GM23338 (cell line): ENCODE results near the gene IL1RL1. TPM values are rescaled to one million over a fixed set of nuclear protein-coding genes. Genes with fewer than 3 reads are reported as not detected.

Experiments
- ATAC-seq: fragments of 200-7000 bp; cut with Tn5 transposase; 3 replicates; pipeline ENCODE4 v1.9.1; 2020
- DNase-seq: peaks from one replicate; pipeline ENCODE4 v3.0.0-alpha.2; 2015; ENCODE audit warnings: low spot score
- H2AFZ ChIP-seq: fragments of 200-600 bp; sonication (generic); 2 replicates; pipeline ENCODE4 v1.8.0; 2016; ENCODE audit warnings: antibody characterized with exemption, mild to moderate bottlenecking, moderate library complexity
- H3F3A ChIP-seq: fragments of 200-600 bp; sonication (generic); replicated peaks from 2 replicates; pipeline ENCODE4 v1.8.0; 2017; ENCODE audit warnings: antibody characterized with exemption, mixed run types, low read depth
- H3K27ac ChIP-seq: fragments of 200-600 bp; sonication (generic); 2 replicates; pipeline ENCODE4 v1.6.1; 2016; ENCODE audit warnings: low read depth
- H3K27me3 ChIP-seq: fragments of 200-600 bp; sonication (generic); 2 replicates; pipeline ENCODE4 v1.8.0; 2016; ENCODE audit warnings: mild to moderate bottlenecking, mixed run types, moderate library complexity; ENCODE audit not compliant: insufficient read depth
- H3K36me3 ChIP-seq: fragments of 200-600 bp; sonication (generic); 2 replicates; pipeline ENCODE4 v1.8.0; 2016; ENCODE audit warnings: mild to moderate bottlenecking; ENCODE audit not compliant: insufficient read depth
- H3K4me1 ChIP-seq: fragments of 200-600 bp; sonication (generic); 2 replicates; pipeline ENCODE4 v1.8.0; 2016; ENCODE audit warnings: mild to moderate bottlenecking, moderate library complexity; ENCODE audit not compliant: insufficient read depth
- H3K4me2 ChIP-seq: fragments of 200-600 bp; sonication (generic); 2 replicates; pipeline ENCODE4 v1.7.1; 2017; ENCODE audit warnings: mixed run types
- H3K4me3 ChIP-seq: fragments of 200-600 bp; sonication (generic); 2 replicates; pipeline ENCODE4 v1.6.1; 2016; ENCODE audit warnings: mixed run types
- H3K79me2 ChIP-seq: fragments of 200-600 bp; sonication (generic); replicated peaks from 2 replicates; pipeline ENCODE4 v1.8.0; 2017; ENCODE audit warnings: mild to moderate bottlenecking; ENCODE audit not compliant: insufficient read depth
- H3K9me2 ChIP-seq: fragments of 200-600 bp; sonication (generic); 2 replicates; pipeline ENCODE4 v1.8.0; 2017; ENCODE audit not compliant: insufficient read depth
- H4K20me1 ChIP-seq: fragments of 200-600 bp; sonication (generic); replicated peaks from 2 replicates; pipeline ENCODE4 v1.8.0; 2017; ENCODE audit warnings: mild to moderate bottlenecking; ENCODE audit not compliant: insufficient read depth
- H3K27ac Mint-ChIP-seq: 2 replicates; pipeline ENCODE4 v1.8.0; 2020; ENCODE audit warnings: inconsistent platforms, mild to moderate bottlenecking, moderate library complexity, mixed read lengths
- H3K27me3 Mint-ChIP-seq: 3 replicates; pipeline ENCODE4 v1.8.0; 2022; ENCODE audit warnings: low read depth, mild to moderate bottlenecking, moderate library complexity, mixed read lengths, inconsistent platforms; ENCODE audit not compliant: insufficient read depth, poor library complexity
- H3K36me3 Mint-ChIP-seq: 3 replicates; pipeline ENCODE4 v1.8.0; 2021; ENCODE audit warnings: low read depth, mild to moderate bottlenecking, inconsistent platforms, moderate library complexity, mixed read lengths
- H3K4me1 Mint-ChIP-seq: 3 replicates; pipeline ENCODE4 v1.8.0; 2020; ENCODE audit warnings: mild to moderate bottlenecking, inconsistent platforms, mixed read lengths
- H3K4me3 Mint-ChIP-seq: 3 replicates; pipeline ENCODE4 v1.8.0; 2021; ENCODE audit warnings: moderate library complexity, mild to moderate bottlenecking, inconsistent platforms, mixed read lengths
- H3K9me3 Mint-ChIP-seq: 3 replicates; pipeline ENCODE4 v1.8.0; 2020; ENCODE audit warnings: moderate library complexity, mild to moderate bottlenecking, inconsistent platforms, mixed read lengths
- CREB1 ChIP-seq: fragments of 250-450 bp; sonication (Bioruptor Pico); IDR thresholded peaks from 2 replicates; pipeline ENCODE4 v1.5.0; 2020; ENCODE audit warnings: low read depth, mild to moderate bottlenecking, moderate library complexity
- CTCF ChIP-seq, 2 experiments: fragments of 200-600 bp in 1 of 2; sonication (generic) in 1 of 2; conservative IDR thresholded peaks; 2 replicates each; pipeline versions ENCODE4 v1.5.1 to v1.6.1; 2016 to 2017; ENCODE audit warnings: antibody characterized with exemption in 2 of 2, low read depth in 2 of 2, mild to moderate bottlenecking in 2 of 2, moderate library complexity in 1 of 2
- ETS1 ChIP-seq: IDR thresholded peaks from 2 replicates; pipeline ENCODE4 v1.6.1; 2016; ENCODE audit warnings: antibody characterized with exemption
- EZH2 ChIP-seq: fragments of 200-600 bp; sonication (generic); IDR thresholded peaks from one replicate; pipeline ENCODE4 v1.8.0; 2017; ENCODE audit warnings: antibody characterized with exemption, mild to moderate bottlenecking, low read depth; ENCODE audit not compliant: unreplicated experiment
- EZH2phosphoT487 ChIP-seq: fragments of 200-600 bp; sonication (generic); IDR thresholded peaks from one replicate; pipeline ENCODE4 v1.8.1; 2018; ENCODE audit warnings: antibody characterized with exemption; ENCODE audit not compliant: unreplicated experiment
- JUNB ChIP-seq: IDR thresholded peaks from one replicate; pipeline ENCODE4 v1.6.1; 2016; ENCODE audit warnings: antibody characterized with exemption; ENCODE audit not compliant: unreplicated experiment
- NANOG ChIP-seq: IDR thresholded peaks from 2 replicates; pipeline ENCODE4 v1.6.1; 2016; ENCODE audit warnings: antibody characterized with exemption, borderline replicate concordance
- REST ChIP-seq: IDR thresholded peaks from one replicate; pipeline ENCODE4 v1.6.1; 2018; ENCODE audit warnings: antibody characterized with exemption; ENCODE audit not compliant: unreplicated experiment
- STAT1 ChIP-seq: IDR thresholded peaks from one replicate; pipeline ENCODE4 v1.6.1; 2016; ENCODE audit warnings: antibody characterized with exemption; ENCODE audit not compliant: unreplicated experiment
- ZNF114 ChIP-seq: fragments of 250-450 bp; sonication (Bioruptor Pico); IDR thresholded peaks from 2 replicates; pipeline ENCODE4 v1.5.0; 2020; ENCODE audit warnings: mild to moderate bottlenecking, moderate library complexity
- ZNF331 ChIP-seq: fragments of 250-450 bp; sonication (Bioruptor Pico); IDR thresholded peaks from 2 replicates; pipeline ENCODE4 v1.5.0; 2020; ENCODE audit warnings: low read depth, mild to moderate bottlenecking, moderate library complexity
- ZNF462 ChIP-seq: fragments of 250-450 bp; sonication (Bioruptor Pico); IDR thresholded peaks from 2 replicates; pipeline ENCODE4 v1.5.0; 2020; ENCODE audit warnings: mild to moderate bottlenecking, moderate library complexity
- polyA plus RNA-seq: library from polyadenylated mRNA; unstranded; fragments of >200 nt; fragmentation: Nextera tagmentation; extraction: Ambion mirVana; gene quantifications from 2 replicates; pipeline ENCODE4 v1.2.1, GENCODE V29; 2016
- total RNA-seq: library from RNA; depleted of rRNA; stranded (reverse); fragments of >200 nt; shearing (Covaris generic); gene quantifications from 2 replicates; pipeline ENCODE4 v1.2.3, GENCODE V29; 2014

The IL1RL1 gene
- total and polyA plus RNA-seq, 2 experiments from 2014 or later, result not detected

- TF ChIP-seq EZH2, result no peak
- no peak for TF ChIP-seq CTCF (conservative IDR thresholded peaks at IDR 0.05; ENCODE audit: low read depth in 2 of 2)
- no peak for TF ChIP-seq CREB1 (CRISPR knock-in tag)
- TF ChIP-seq ZNF331 (CRISPR knock-in tag), result no peak
- no peak for TF ChIP-seq ETS1
These were observed 43.6 kb upstream of the IL1RL1 start (continued) for GRCh38 chr2:102267774-102268173.

GRCh38 chr2:102268510-102269199 lies 42.7 kb upstream of the IL1RL1 start:
- Histone ChIP-seq H3K4me1 (no peaks in the 10 kb centered on the region), H4K20me1 (no peaks in the 10 kb centered on the region), H3K9me2 (no peaks in the 10 kb centered on the region; the same call in 1 of the 2 replicates), H3K27me3 (no peaks in the 10 kb centered on the region), H3K4me3 (no peak overlapping the region), H3K4me2 (no peak overlapping the region), H3F3A (no peaks in the 10 kb centered on the region), H3K79me2 (no peaks in the 10 kb centered on the region), H3K36me3 (no peaks in the 10 kb centered on the region), H3K27ac (no peak overlapping the region), H2AFZ (no peak overlapping the region)
- no peaks in the 10 kb centered on the region for H3K27me3 Mint-ChIP-seq
- no peak overlapping the region for H3K27ac Mint-ChIP-seq
- no peak for DNase-seq
- H3K9me3 Mint-ChIP-seq, result peaks cover 7% of the 10 kb centered on the region; the same call in 2 of the 3 replicates
- no peak for ATAC-seq
- no peaks in the 10 kb centered on the region for H3K4me1 Mint-ChIP-seq
- H3K4me3 Mint-ChIP-seq, result no peak overlapping the region
- no peaks in the 10 kb centered on the region; the same call in 2 of the 3 replicates for H3K36me3 Mint-ChIP-seq
- TF ChIP-seq REST (no peak), JUNB (no peak), EZH2phosphoT487 (no peak), ZNF114 (CRISPR knock-in tag) (no peak), ZNF462 (CRISPR knock-in tag) (no peak), EZH2 (no peak), CREB1 (CRISPR knock-in tag) (no peak), STAT1 (no peak), NANOG (no peak)
